Measurements from ENCODE around the gene ALDH18A1.

- TF ChIP-seq POLR2A (IDR thresholded peaks at IDR 0.05) (no peak), CTCF (IDR thresholded peaks at IDR 0.05) (no peak)
These were observed 68.5 kb downstream of the ALDH18A1 start for GRCh38 chr10:95588025-95588424.
